ENCODE measurements around the gene GZF1.

The GZF1 gene

GRCh38 chr20:23320317-23320716, 41.7 kb upstream of the GZF1 start:
- H3K27ac ChIP-seq = no peak overlapping the region
- no peak for TF ChIP-seq CTCF (IDR thresholded peaks at IDR 0.05)
- no peak overlapping the region for H3K4me3 ChIP-seq
- DNase-seq (ENCODE audit: low spot score) = no peak

GRCh38 chr20:23325107-23325506, 36.9 kb upstream of the GZF1 start:
- TF ChIP-seq CTCF (IDR thresholded peaks at IDR 0.05) = no peak
- Histone ChIP-seq H3K27ac (no peak overlapping the region), H3K4me3 (no peak overlapping the region)
- DNase-seq (ENCODE audit: low spot score) = no peak

- TF ChIP-seq CTCF (IDR thresholded peaks at IDR 0.05) = no peak
- Histone ChIP-seq H3K4me3 (no peak overlapping the region), H3K27ac (no peak overlapping the region)
- no peak for DNase-seq (ENCODE audit: low spot score)
Measured at GRCh38 chr20:23326774-23327173, 35.2 kb upstream of the GZF1 start.

- TF ChIP-seq CTCF (IDR thresholded peaks at IDR 0.05) = no peak
- Histone ChIP-seq H3K27ac (no peak overlapping the region), H3K4me3 (no peak overlapping the region)
- DNase-seq (ENCODE audit: low spot score) = no peak
Measured at GRCh38 chr20:23327617-23328333, 34.2 kb upstream of the GZF1 start.

GRCh38 chr20:23331450-23332350, 30.3 kb upstream of the GZF1 start:
- DNase-seq (ENCODE audit: low spot score) = no peak
- no peak for TF ChIP-seq CTCF (IDR thresholded peaks at IDR 0.05)
- no peak overlapping the region for H3K4me3 ChIP-seq
- peak overlapping the region in 1 of 2 donors; percentile 46 for H3K27ac ChIP-seq

GRCh38 chr20:23332467-23332866, 29.5 kb upstream of the GZF1 start:
- H3K27ac ChIP-seq = no peak overlapping the region
- no peak for DNase-seq (ENCODE audit: low spot score)
- no peak overlapping the region for H3K4me3 ChIP-seq
- TF ChIP-seq CTCF (IDR thresholded peaks at IDR 0.05) = no peak
